ENCODE results near the gene WDR70. TPM values are rescaled to one million over a fixed set of nuclear protein-coding genes. Genes with fewer than 3 reads are reported as not detected.
"Not testable (repeated sequence)": the region's sequence is repeated elsewhere in the genome, so short reads cannot be mapped to it uniquely, and the experiment has no call there.

Gene WDR70
- total RNA-seq, 2 donors from 2014 or later, result 25.9 to 27.0 TPM

DNA sequence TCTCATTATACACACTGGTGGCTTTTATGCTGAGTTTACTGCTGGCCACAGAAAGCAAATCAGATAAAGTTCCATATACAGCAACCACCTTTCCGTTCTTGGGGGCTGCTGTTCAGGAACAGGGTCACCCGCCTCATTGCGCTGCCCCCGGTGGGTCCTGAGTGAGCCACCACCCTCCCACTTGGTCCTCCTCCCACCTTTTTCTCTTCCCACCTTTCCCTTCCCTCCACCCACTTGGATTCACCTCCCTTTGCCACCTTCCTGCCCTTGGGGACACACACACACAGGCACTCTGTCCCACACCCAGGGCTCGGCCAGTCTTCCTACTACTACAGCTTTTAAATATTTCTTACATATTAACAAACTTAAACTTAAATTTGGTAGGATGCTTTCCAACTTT, 127.6 kb downstream of the WDR70 start:
- ATAC-seq, result no peak
- 97% methylated on average over 5 of the region's 5 CpGs for WGBS, 2 donors

DNA sequence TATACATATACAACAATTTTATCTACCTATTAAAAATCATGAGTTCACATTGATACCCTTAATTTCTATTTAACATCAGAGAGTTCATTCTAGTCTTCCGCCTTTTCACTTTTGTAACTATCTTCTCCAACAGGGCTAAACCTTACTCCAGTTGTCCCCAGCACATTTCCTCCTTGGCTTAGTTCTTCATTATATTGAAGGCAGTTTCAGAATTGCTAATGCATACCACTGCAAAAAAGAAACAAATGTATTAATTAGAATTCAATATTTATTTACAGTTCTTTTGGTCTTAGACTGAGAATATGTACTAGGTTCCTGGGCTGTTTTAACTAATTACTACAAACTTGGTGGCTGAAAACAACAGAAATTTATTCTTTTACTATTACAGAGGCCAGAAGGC, 132.5 kb downstream of the WDR70 start:
- ATAC-seq (no peak), DNase-seq (no peak)
- no peak overlapping the region for H3K27ac ChIP-seq
- H3K27me3 ChIP-seq, result no peaks in the 10 kb centered on the region
- H3K4me1 ChIP-seq, result no peaks in the 10 kb centered on the region
- 87 to 100% methylated on average over 1 of the region's 1 CpG for WGBS, 2 donors
- H3K36me3 ChIP-seq (replicated peaks in 1 of 2; ENCODE audit: insufficient read depth in 1 of 2, low read depth in 2 of 2), result no peaks in the 10 kb centered on the region
- no peaks in the 10 kb centered on the region for H3K9me3 ChIP-seq
- no peak overlapping the region for H3K4me3 ChIP-seq
- intact Hi-C loops (cut with DNase I), result no loop called here
- TF ChIP-seq POLR2A (IDR thresholded peaks at IDR 0.05), result no peak
- TF ChIP-seq, protein P1, sequence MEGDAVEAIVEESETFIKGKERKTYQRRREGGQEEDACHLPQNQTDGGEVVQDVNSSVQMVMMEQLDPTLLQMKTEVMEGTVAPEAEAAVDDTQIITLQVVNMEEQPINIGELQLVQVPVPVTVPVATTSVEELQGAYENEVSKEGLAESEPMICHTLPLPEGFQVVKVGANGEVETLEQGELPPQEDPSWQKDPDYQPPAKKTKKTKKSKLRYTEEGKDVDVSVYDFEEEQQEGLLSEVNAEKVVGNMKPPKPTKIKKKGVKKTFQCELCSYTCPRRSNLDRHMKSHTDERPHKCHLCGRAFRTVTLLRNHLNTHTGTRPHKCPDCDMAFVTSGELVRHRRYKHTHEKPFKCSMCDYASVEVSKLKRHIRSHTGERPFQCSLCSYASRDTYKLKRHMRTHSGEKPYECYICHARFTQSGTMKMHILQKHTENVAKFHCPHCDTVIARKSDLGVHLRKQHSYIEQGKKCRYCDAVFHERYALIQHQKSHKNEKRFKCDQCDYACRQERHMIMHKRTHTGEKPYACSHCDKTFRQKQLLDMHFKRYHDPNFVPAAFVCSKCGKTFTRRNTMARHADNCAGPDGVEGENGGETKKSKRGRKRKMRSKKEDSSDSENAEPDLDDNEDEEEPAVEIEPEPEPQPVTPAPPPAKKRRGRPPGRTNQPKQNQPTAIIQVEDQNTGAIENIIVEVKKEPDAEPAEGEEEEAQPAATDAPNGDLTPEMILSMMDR (IDR thresholded peaks at IDR 0.05), result no peak

More for the DNA sequence above, 127.6 kb downstream of the WDR70 start:
- no peak overlapping the region for H3K27ac ChIP-seq
- no peak for TF ChIP-seq POLR2A (IDR thresholded peaks at IDR 0.05)
- TF ChIP-seq, protein P1 (IDR thresholded peaks at IDR 0.05), result no peak
- H3K9me3 ChIP-seq, result no peaks in the 10 kb centered on the region
- H3K27me3 ChIP-seq, result no peaks in the 10 kb centered on the region
- no peak for DNase-seq
- intact Hi-C loops (cut with DNase I), result no loop called here
- no peaks in the 10 kb centered on the region for H3K4me1 ChIP-seq
- H3K4me3 ChIP-seq, result no peak overlapping the region
- no peaks in the 10 kb centered on the region for H3K36me3 ChIP-seq (replicated peaks in 1 of 2; ENCODE audit: insufficient read depth in 1 of 2, low read depth in 2 of 2)

DNA sequence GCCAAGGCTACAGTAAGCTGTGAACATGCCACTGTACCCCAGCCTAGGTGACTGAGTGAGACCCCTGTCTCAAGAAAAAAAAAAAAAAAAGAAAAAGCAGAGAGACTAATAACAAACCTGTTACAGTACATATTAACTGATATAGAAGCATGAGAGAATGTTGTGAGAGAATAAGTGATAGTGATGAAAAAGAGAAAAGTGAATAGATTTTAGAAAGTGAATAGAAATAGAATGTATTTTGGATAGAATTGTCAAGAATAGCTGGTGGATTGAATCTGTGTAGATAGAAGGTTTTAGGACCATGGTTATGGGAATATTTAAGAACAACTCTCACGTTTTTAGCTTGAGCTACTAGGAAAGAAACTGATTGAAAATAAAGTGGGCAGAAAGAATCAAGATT, 135.8 kb downstream of the WDR70 start:
- H3K27me3 ChIP-seq, result no peaks in the 10 kb centered on the region
- H3K4me1 ChIP-seq, result no peaks in the 10 kb centered on the region
- WGBS, 2 donors, result 85 to 91% methylated on average over 1 of the region's 1 CpG
- H3K36me3 ChIP-seq (replicated peaks in 1 of 2; ENCODE audit: insufficient read depth in 1 of 2, low read depth in 2 of 2), result peaks cover 0 to 3% of the 10 kb centered on the region in 2 donors
- TF ChIP-seq, protein P1 (IDR thresholded peaks at IDR 0.05), result no peak
- no peak for TF ChIP-seq POLR2A (IDR thresholded peaks at IDR 0.05)
- peaks cover 0 to 7% (median 0%) of the 10 kb centered on the region in 3 donors for H3K9me3 ChIP-seq
- no peak overlapping the region for H3K27ac ChIP-seq
- intact Hi-C loops (cut with DNase I), result no loop called here
- no peak overlapping the region for H3K4me3 ChIP-seq
- DNase-seq (no peak), ATAC-seq (no peak)

DNA sequence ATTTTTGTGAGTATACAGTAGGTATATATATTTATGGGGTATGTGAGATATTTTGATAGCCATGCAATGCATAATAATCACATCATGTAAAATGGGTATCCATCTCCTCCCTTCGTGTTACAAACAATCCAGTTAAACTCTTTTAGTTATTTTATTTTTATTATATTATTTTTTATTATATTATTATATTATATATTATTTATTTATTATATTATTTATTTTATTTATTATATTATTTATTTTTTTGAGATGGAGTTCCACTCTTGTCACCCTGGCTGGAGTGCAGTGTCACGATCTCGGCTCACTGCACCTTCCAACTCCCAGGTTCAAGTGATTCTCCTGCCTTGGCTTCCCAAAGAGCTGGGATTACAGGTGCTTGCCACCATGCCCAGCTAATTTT, 138.6 kb downstream of the WDR70 start:
- ATAC-seq, result no peak

DNA sequence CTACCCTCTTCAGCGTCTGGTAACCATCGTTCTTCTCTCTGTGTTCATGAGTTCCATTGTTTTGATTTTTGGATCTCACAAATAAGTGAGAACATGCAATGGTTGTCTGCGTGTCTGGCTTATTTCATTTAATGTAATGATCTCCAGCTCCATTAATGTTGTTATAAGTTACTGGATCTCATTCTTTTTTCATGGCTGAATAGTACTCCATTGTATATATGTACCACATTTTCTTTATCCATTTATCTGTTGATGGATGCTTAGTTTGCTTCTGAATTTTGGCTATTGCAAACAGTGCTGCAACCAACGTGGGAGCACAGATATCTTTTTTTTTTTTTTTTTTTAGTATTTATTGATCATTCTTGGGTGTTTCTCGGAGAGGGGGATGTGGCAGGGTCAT, 139.2 kb downstream of the WDR70 start:
- H3K36me3 ChIP-seq (replicated peaks in 1 of 2; ENCODE audit: insufficient read depth in 1 of 2, low read depth in 2 of 2); H3K9me3 ChIP-seq; intact Hi-C loops (cut with DNase I); ATAC-seq; H3K4me3 ChIP-seq; H3K4me1 ChIP-seq; H3K27me3 ChIP-seq; H3K27ac ChIP-seq; DNase-seq: not testable (repeated sequence)
- WGBS, 2 donors, result 93 to 99% methylated on average over 5 of the region's 5 CpGs

More for the DNA sequence above, 138.6 kb downstream of the WDR70 start:
- no peaks in the 10 kb centered on the region for H3K27me3 ChIP-seq
- H3K9me3 ChIP-seq, result peaks cover 0 to 7% (median 0%) of the 10 kb centered on the region in 3 donors
- no peaks in the 10 kb centered on the region for H3K4me1 ChIP-seq
- H3K36me3 ChIP-seq (replicated peaks in 1 of 2; ENCODE audit: insufficient read depth in 1 of 2, low read depth in 2 of 2), result peaks cover 0 to 3% of the 10 kb centered on the region in 2 donors
- H3K27ac ChIP-seq, result no peak overlapping the region
- 95 to 97% methylated on average over 3 of the region's 3 CpGs for WGBS, 2 donors
- intact Hi-C loops (cut with DNase I), result no loop called here
- DNase-seq, result no peak
- no peak overlapping the region for H3K4me3 ChIP-seq
- TF ChIP-seq POLR2A (IDR thresholded peaks at IDR 0.05), result no peak
- TF ChIP-seq, protein P1 (IDR thresholded peaks at IDR 0.05), result no peak
